ENCODE measurements around the gene TBC1D16. TPM values are rescaled to one million over a fixed set of nuclear protein-coding genes. Genes with fewer than 3 reads are reported as not detected.
A peak's percentile ranks its signal among the peaks of the same experiment; 100 is the strongest.

The TBC1D16 gene
- 55.6 TPM for total RNA-seq

- no peaks in the 10 kb centered on the region for H3K27me3 ChIP-seq
- H3K4me1 ChIP-seq = peaks cover 4 to 13% of the 10 kb centered on the region in 2 donors
- no peaks in the 10 kb centered on the region for H3K36me3 ChIP-seq
- intact Hi-C loops (cut with DNase I) = loop anchor here (1.0 to 5.0 kb wide), 2 partner anchors 27 to 67 kb away; partner anchors contain the start of gene GAA
- DNase-seq (ENCODE audit: low spot score in 2 of 2) = no peak
- H3K4me3 ChIP-seq = peak within 1 kb of the TSS; percentile 91 to 98
- peak within 1 kb of the TSS; percentile 91 to 95 for H3K27ac ChIP-seq
- H3K9me3 ChIP-seq = no peaks in the 10 kb centered on the region
- TF ChIP-seq CTCF (IDR thresholded peaks at IDR 0.05) = no peak
Observed at GRCh38 chr17:80035687-80035936, at the start of gene TBC1D16. TSS of gene TBC1D16 (minus strand) at chr17:80035872. CDS start at chr17:80013547, 22,325 bp downstream.

GRCh38 chr17:80084773-80085172 is 49.1 kb upstream of the TBC1D16 start:
- H3K9me3 ChIP-seq = no peaks in the 10 kb centered on the region
- no peak overlapping the region for H3K27ac ChIP-seq
- peaks cover 0 to 3% of the 10 kb centered on the region in 2 donors for H3K4me1 ChIP-seq
- intact Hi-C loops (cut with DNase I) = no loop called here
- H3K27me3 ChIP-seq = no peaks in the 10 kb centered on the region
- H3K36me3 ChIP-seq = no peaks in the 10 kb centered on the region
- no peak overlapping the region for H3K4me3 ChIP-seq
- no peak for TF ChIP-seq CTCF (IDR thresholded peaks at IDR 0.05)
- DNase-seq (ENCODE audit: low spot score in 2 of 2) = no peak

- no peak for TF ChIP-seq CTCF (IDR thresholded peaks at IDR 0.05)
- Histone ChIP-seq H3K4me3 (no peak overlapping the region), H3K27ac (no peak overlapping the region), H3K36me3 (no peaks in the 10 kb centered on the region), H3K9me3 (no peaks in the 10 kb centered on the region), H3K27me3 (no peaks in the 10 kb centered on the region), H3K4me1 (peaks cover 0 to 3% of the 10 kb centered on the region in 2 donors)
- no peak for DNase-seq (ENCODE audit: low spot score in 2 of 2)
- intact Hi-C loops (cut with DNase I) = no loop called here
Observed at GRCh38 chr17:80083136-80083661, 47.5 kb upstream of the TBC1D16 start.

- TF ChIP-seq CTCF (IDR thresholded peaks at IDR 0.05) = peak; percentile 56 to 93 (median 77)
- Histone ChIP-seq H3K4me3 (peak overlapping the region; percentile 40 to 48), H3K9me3 (no peaks in the 10 kb centered on the region), H3K4me1 (peaks cover 0 to 3% of the 10 kb centered on the region in 2 donors), H3K27me3 (no peaks in the 10 kb centered on the region), H3K27ac (no peak overlapping the region), H3K36me3 (no peaks in the 10 kb centered on the region)
- peak in 1 of 2 donors; percentile 83 for DNase-seq (ENCODE audit: low spot score in 2 of 2)
- intact Hi-C loops (cut with DNase I) = no loop called here
Observed at GRCh38 chr17:80082403-80083135, 46.9 kb upstream of the TBC1D16 start.

- no peak for DNase-seq (ENCODE audit: low spot score in 2 of 2)
- Histone ChIP-seq H3K36me3 (no peaks in the 10 kb centered on the region), H3K4me3 (no peak overlapping the region), H3K9me3 (no peaks in the 10 kb centered on the region), H3K27ac (no peak overlapping the region), H3K27me3 (no peaks in the 10 kb centered on the region), H3K4me1 (peaks cover 0 to 3% of the 10 kb centered on the region in 2 donors)
- intact Hi-C loops (cut with DNase I) = no loop called here
- TF ChIP-seq CTCF (IDR thresholded peaks at IDR 0.05) = no peak
Observed at GRCh38 chr17:80081596-80081995, 45.9 kb upstream of the TBC1D16 start.
